ENCODE data around the gene TTLL5. TPM values are rescaled to one million over a fixed set of nuclear protein-coding genes. Genes with fewer than 3 reads are reported as not detected.

The TTLL5 gene
- polyA plus RNA-seq, 1 of the 3 experiments (the other 2 are of a cell fraction): 9.6 TPM

DNA sequence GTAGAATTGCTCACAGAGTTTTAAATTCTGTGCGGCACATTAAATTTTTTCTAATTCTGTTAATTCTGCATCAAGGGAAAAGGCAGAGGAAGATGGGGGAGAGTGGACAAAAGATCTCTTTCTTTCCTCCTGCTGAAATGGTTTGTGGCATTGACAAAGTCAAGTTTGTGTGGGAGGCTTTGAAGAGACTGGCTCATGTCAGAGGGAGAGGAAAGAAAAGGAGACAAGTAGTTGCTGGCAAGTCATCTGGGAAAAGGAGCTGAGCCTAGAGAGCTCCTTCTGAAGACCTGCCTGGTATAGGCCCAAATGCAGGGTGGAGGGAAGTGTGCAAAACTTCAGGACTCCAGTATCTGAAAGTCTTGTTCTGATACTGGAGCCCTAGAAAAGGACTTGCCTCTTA, 36.3 kb downstream of the TTLL5 start:
- ChIA-PET POLR2A (no interaction called here), CTCF (interaction anchor here (4.6 kb wide), 1 partner anchor 12 kb away, joined by 24 read pairs; no protein-coding TSS in a partner anchor)
- WGBS (ENCODE audit: low lambda C conversion rate): 93% methylated on average over 1 of the region's 1 CpG
- H4K20me1 ChIP-seq (ENCODE audit: insufficient read depth): no peaks in the 10 kb centered on the region
- no peak overlapping the region for H3K9ac ChIP-seq
- no peaks in the 10 kb centered on the region for H3F3A ChIP-seq (replicated peaks; ENCODE audit: insufficient read depth)
- no peaks in the 10 kb centered on the region; a peak in 1 of 4 replicates for H3K4me1 ChIP-seq (ENCODE audit: control insufficient read depth in 1 of 2, insufficient read depth in 2 of 2, low read depth in 1 of 2, low read length in 1 of 2)
- H3K27ac ChIP-seq (ENCODE audit: low read depth in 2 of 2, low read length in 1 of 2): no peak overlapping the region
- H3K4me3 ChIP-seq (ENCODE audit: low read depth in 2 of 2, low read length in 1 of 2): no peak overlapping the region
- H3K4me2 ChIP-seq: no peak overlapping the region
- peaks cover 37 to 48% of the 10 kb centered on the region in 2 experiments for H3K36me3 ChIP-seq (replicated peaks in 1 of 2; ENCODE audit: control insufficient read depth in 1 of 2, insufficient read depth in 2 of 2, low read length in 1 of 2)
- TF ChIP-seq FOSL2 (IDR thresholded peaks at IDR 0.05; ENCODE audit: borderline replicate concordance, low read depth): no peak
- no peak for TF ChIP-seq MEF2A (IDR thresholded peaks at IDR 0.05; ENCODE audit: borderline replicate concordance, low read depth)
- no peak for TF ChIP-seq NRF1 (IDR thresholded peaks at IDR 0.05; ENCODE audit: low read depth, low read length)
- TF ChIP-seq, protein P1, sequence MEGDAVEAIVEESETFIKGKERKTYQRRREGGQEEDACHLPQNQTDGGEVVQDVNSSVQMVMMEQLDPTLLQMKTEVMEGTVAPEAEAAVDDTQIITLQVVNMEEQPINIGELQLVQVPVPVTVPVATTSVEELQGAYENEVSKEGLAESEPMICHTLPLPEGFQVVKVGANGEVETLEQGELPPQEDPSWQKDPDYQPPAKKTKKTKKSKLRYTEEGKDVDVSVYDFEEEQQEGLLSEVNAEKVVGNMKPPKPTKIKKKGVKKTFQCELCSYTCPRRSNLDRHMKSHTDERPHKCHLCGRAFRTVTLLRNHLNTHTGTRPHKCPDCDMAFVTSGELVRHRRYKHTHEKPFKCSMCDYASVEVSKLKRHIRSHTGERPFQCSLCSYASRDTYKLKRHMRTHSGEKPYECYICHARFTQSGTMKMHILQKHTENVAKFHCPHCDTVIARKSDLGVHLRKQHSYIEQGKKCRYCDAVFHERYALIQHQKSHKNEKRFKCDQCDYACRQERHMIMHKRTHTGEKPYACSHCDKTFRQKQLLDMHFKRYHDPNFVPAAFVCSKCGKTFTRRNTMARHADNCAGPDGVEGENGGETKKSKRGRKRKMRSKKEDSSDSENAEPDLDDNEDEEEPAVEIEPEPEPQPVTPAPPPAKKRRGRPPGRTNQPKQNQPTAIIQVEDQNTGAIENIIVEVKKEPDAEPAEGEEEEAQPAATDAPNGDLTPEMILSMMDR (IDR thresholded peaks at IDR 0.05): no peak
- no peak for TF ChIP-seq CHD2 (IDR thresholded peaks at IDR 0.05; ENCODE audit: low read length, partially characterized antibody)
- no peak for DNase-seq
- H3K9me3 ChIP-seq: no peaks in the 10 kb centered on the region
- no peaks in the 10 kb centered on the region for H3K27me3 ChIP-seq (ENCODE audit: insufficient read depth)
- no peaks in the 10 kb centered on the region for H3K9me2 ChIP-seq
- no peak overlapping the region for H2AFZ ChIP-seq (ENCODE audit: low read depth)
- H3K79me2 ChIP-seq (ENCODE audit: insufficient read depth): no peaks in the 10 kb centered on the region

DNA sequence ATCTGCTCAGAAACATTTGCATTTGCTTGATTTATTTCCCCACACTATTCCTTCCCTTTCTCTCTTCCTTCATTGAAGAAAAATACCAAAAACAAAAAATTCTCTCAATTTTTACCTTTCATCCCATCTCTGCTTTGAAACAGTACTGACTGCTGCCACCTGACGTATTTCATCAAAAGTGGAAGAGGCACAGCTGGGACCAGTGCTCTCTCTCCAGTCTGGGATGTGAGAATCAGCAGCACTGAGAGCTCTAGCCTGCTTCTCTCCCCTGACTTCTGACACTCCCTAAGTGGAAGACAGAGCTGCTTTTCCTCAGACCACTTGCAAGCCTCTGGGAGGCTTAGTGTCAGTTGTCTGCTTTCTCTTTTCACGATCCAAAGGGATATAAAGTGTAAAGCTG, 36.9 kb downstream of the TTLL5 start:
- ChIA-PET POLR2A (no interaction called here), CTCF (interaction anchor here (0.7 to 4.6 kb wide), 3 partner anchors 12 to 353 kb away, joined by 3 to 24 read pairs (median 3); no protein-coding TSS in a partner anchor)
- no peaks in the 10 kb centered on the region for H3F3A ChIP-seq (replicated peaks; ENCODE audit: insufficient read depth)
- H3K27ac ChIP-seq (ENCODE audit: low read depth in 2 of 2, low read length in 1 of 2): no peak overlapping the region
- no peak for TF ChIP-seq FOXJ3 (CRISPR knock-in tag; IDR thresholded peaks at IDR 0.05)
- TF ChIP-seq, protein P2, sequence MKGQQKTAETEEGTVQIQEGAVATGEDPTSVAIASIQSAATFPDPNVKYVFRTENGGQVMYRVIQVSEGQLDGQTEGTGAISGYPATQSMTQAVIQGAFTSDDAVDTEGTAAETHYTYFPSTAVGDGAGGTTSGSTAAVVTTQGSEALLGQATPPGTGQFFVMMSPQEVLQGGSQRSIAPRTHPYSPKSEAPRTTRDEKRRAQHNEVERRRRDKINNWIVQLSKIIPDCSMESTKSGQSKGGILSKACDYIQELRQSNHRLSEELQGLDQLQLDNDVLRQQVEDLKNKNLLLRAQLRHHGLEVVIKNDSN (IDR thresholded peaks at IDR 0.05; ENCODE audit: borderline replicate concordance, low read depth): no peak
- no peak for TF ChIP-seq GABPA (IDR thresholded peaks at IDR 0.05; ENCODE audit: low read depth)
- TF ChIP-seq POLR2AphosphoS5 (IDR thresholded peaks at IDR 0.05; ENCODE audit: low read depth, low read length): no peak
- TF ChIP-seq RFX5 (IDR thresholded peaks at IDR 0.05; ENCODE audit: low read length): no peak
- TF ChIP-seq FOSL2 (IDR thresholded peaks at IDR 0.05; ENCODE audit: borderline replicate concordance, low read depth): no peak
- TF ChIP-seq TEAD4 (IDR thresholded peaks at IDR 0.05; ENCODE audit: borderline replicate concordance, insufficient read depth): no peak
- TF ChIP-seq IRF3 (IDR thresholded peaks at IDR 0.05; ENCODE audit: low read depth, low read length): no peak
- TF ChIP-seq REST (IDR thresholded peaks at IDR 0.05; ENCODE audit: low read depth, low read length): no peak
- TF ChIP-seq MAX (IDR thresholded peaks at IDR 0.05; ENCODE audit: low read depth): no peak
- no peak for TF ChIP-seq ELF1 (IDR thresholded peaks at IDR 0.05)
- no peak for TF ChIP-seq FOXM1 (IDR thresholded peaks at IDR 0.05; ENCODE audit: low read depth)
- no peak for TF ChIP-seq ZBTB33 (IDR thresholded peaks at IDR 0.05; ENCODE audit: borderline replicate concordance, low read depth)
- TF ChIP-seq RCOR1 (IDR thresholded peaks at IDR 0.05; ENCODE audit: low read length): no peak
- no peak for TF ChIP-seq RAD21 (IDR thresholded peaks at IDR 0.05; ENCODE audit: low read length)
- no peaks in the 10 kb centered on the region for H3K9me3 ChIP-seq
- peaks cover 31 to 44% of the 10 kb centered on the region in 2 experiments for H3K36me3 ChIP-seq (replicated peaks in 1 of 2; ENCODE audit: control insufficient read depth in 1 of 2, insufficient read depth in 2 of 2, low read length in 1 of 2)
- no peaks in the 10 kb centered on the region for H3K79me2 ChIP-seq (ENCODE audit: insufficient read depth)
- H3K27me3 ChIP-seq (ENCODE audit: insufficient read depth): no peaks in the 10 kb centered on the region
- H3K4me3 ChIP-seq (ENCODE audit: low read depth in 2 of 2, low read length in 1 of 2): no peak overlapping the region
- H3K4me2 ChIP-seq: no peak overlapping the region
- no peak overlapping the region for H3K9ac ChIP-seq
- H2AFZ ChIP-seq (ENCODE audit: low read depth): no peak overlapping the region
- WGBS (ENCODE audit: low lambda C conversion rate): 97% methylated on average over 2 of the region's 2 CpGs
- H4K20me1 ChIP-seq (ENCODE audit: insufficient read depth): no peaks in the 10 kb centered on the region
- H3K4me1 ChIP-seq (ENCODE audit: control insufficient read depth in 1 of 2, insufficient read depth in 2 of 2, low read depth in 1 of 2, low read length in 1 of 2): no peaks in the 10 kb centered on the region; a peak in 1 of 4 replicates
- H3K9me2 ChIP-seq: no peaks in the 10 kb centered on the region
- DNase-seq: no peak

Measured in SK-N-SH (cell line).